NT2/D1 (cell line): ENCODE data around the gene MORN4.

ENCODE experiments used
- SUZ12 ChIP-seq: IDR thresholded peaks from 2 replicates; pipeline ENCODE4 v1.6.1; 2011; ENCODE audit not compliant: insufficient read length, insufficient read depth; ENCODE audit errors: extremely low read depth
- YY1 ChIP-seq: IDR thresholded peaks from 2 replicates; pipeline ENCODE4 v1.6.1; 2011; ENCODE audit not compliant: insufficient read length, insufficient read depth
- ZNF274 ChIP-seq: IDR thresholded peaks from 2 replicates; pipeline ENCODE4 v1.6.1; 2011; ENCODE audit warnings: mild to moderate bottlenecking, low read depth, low read length

DNA sequence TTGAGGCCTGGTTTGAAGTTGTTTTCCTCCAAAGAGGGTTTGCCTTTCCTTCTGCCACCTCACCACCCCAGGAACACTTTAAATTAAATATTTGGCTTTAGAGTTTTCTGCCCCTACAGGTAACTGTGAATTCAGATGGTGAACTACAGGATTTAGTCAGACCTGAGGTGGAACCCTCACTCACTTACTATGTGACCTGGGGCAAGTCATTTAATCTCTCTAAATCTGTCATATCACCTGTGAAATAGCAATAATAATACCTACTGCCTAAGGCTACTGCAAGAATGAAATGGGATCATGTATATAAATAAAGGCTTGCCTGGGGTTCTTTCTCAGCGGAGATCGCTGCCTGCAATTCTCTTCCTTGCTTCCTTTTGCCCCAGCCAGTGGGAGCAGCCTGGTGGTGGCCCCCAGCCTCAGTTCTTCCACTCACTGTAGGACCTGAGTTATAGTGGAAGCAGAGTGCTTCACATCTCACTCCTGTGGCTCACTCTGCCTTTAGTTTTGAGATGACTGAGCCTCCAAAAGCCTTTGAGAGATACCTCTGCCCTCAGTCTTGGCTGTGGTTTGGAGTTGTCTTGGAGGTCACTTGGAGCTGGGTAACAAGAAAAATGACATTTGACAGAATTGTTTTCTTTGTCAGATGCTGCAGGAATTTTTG lies 66.8 kb downstream of the MORN4 start:
- TF ChIP-seq ZNF274 (no peak), YY1 (no peak), SUZ12 (no peak)
